ENCODE results near the gene LHFPL2.

GRCh38 chr5:78628270-78628992, 20.1 kb downstream of the LHFPL2 start:
- TF ChIP-seq RCOR1 (IDR thresholded peaks at IDR 0.05; ENCODE audit: insufficient replicate concordance, low read length) = no peak
- TF ChIP-seq POLR2A (IDR thresholded peaks at IDR 0.05; ENCODE audit: low read depth, low read length) = no peak
- TF ChIP-seq, protein P1, sequence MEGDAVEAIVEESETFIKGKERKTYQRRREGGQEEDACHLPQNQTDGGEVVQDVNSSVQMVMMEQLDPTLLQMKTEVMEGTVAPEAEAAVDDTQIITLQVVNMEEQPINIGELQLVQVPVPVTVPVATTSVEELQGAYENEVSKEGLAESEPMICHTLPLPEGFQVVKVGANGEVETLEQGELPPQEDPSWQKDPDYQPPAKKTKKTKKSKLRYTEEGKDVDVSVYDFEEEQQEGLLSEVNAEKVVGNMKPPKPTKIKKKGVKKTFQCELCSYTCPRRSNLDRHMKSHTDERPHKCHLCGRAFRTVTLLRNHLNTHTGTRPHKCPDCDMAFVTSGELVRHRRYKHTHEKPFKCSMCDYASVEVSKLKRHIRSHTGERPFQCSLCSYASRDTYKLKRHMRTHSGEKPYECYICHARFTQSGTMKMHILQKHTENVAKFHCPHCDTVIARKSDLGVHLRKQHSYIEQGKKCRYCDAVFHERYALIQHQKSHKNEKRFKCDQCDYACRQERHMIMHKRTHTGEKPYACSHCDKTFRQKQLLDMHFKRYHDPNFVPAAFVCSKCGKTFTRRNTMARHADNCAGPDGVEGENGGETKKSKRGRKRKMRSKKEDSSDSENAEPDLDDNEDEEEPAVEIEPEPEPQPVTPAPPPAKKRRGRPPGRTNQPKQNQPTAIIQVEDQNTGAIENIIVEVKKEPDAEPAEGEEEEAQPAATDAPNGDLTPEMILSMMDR (conservative IDR thresholded peaks at IDR 0.05; ENCODE audit: low read depth, low read length) = no peak
- TF ChIP-seq BHLHE40 (IDR thresholded peaks at IDR 0.05; ENCODE audit: low read depth, low read length) = no peak

All from IMR-90 (cell line).